ENCODE measurements around the gene KCTD1. TPM values are rescaled to one million over a fixed set of nuclear protein-coding genes. Genes with fewer than 3 reads are reported as not detected.

The KCTD1 gene
- total RNA-seq, 6 experiments from 2014 or later, result 2.9 to 6.8 (median 4.8) TPM

GRCh38 chr18:26477828-26478466 is 70.4 kb downstream of the KCTD1 start:
- Histone ChIP-seq H3K27ac (no peak overlapping the region), H3K27me3 (no peaks in the 10 kb centered on the region), H3K4me1 (no peaks in the 10 kb centered on the region), H3K9me3 (no peaks in the 10 kb centered on the region), H3K36me3 (no peaks in the 10 kb centered on the region), H3K4me3 (no peak overlapping the region)
- intact Hi-C loops (cut with DNase I), result no loop called here
- WGBS (ENCODE audit: insufficient coverage, low coverage, low lambda C conversion rate, missing lambda C conversion rate), result 73% methylated on average over 4 of the region's 4 CpGs
- ATAC-seq (no peak), DNase-seq (no peak)
- no peak for TF ChIP-seq CTCF (IDR thresholded peaks at IDR 0.05)
- TF ChIP-seq POLR2A (IDR thresholded peaks at IDR 0.05), result no peak

- 88% methylated on average over 8 of the region's 8 CpGs for WGBS (ENCODE audit: insufficient coverage, low coverage, low lambda C conversion rate, missing lambda C conversion rate)
- H3K9me3 ChIP-seq, result no peaks in the 10 kb centered on the region
- TF ChIP-seq POLR2A (IDR thresholded peaks at IDR 0.05) (no peak), CTCF (IDR thresholded peaks at IDR 0.05) (no peak)
- H3K4me3 ChIP-seq, result no peak overlapping the region
- no peak for DNase-seq
- no peaks in the 10 kb centered on the region for H3K4me1 ChIP-seq
- intact Hi-C loops (cut with DNase I), result no loop called here
- ATAC-seq, result no peak
- no peaks in the 10 kb centered on the region for H3K36me3 ChIP-seq
- H3K27me3 ChIP-seq, result no peaks in the 10 kb centered on the region
- H3K27ac ChIP-seq, result no peak overlapping the region
Measured at GRCh38 chr18:26476697-26477096, 71.7 kb downstream of the KCTD1 start.

GRCh38 chr18:26474542-26474941 is 73.8 kb downstream of the KCTD1 start:
- Histone ChIP-seq H3K36me3 (no peaks in the 10 kb centered on the region), H3K4me1 (no peaks in the 10 kb centered on the region), H3K4me3 (no peak overlapping the region), H3K27me3 (no peaks in the 10 kb centered on the region), H3K9me3 (no peaks in the 10 kb centered on the region), H3K27ac (no peak overlapping the region)
- intact Hi-C loops (cut with DNase I), result no loop called here
- TF ChIP-seq CTCF (IDR thresholded peaks at IDR 0.05), result no peak
- DNase-seq (no peak), ATAC-seq (no peak)
- WGBS (ENCODE audit: insufficient coverage, low coverage, low lambda C conversion rate, missing lambda C conversion rate), result 44% methylated on average over 1 of the region's 1 CpG

GRCh38 chr18:26473672-26474071 is 74.7 kb downstream of the KCTD1 start:
- intact Hi-C loops (cut with DNase I), result no loop called here
- TF ChIP-seq POLR2A (IDR thresholded peaks at IDR 0.05) (no peak), CTCF (IDR thresholded peaks at IDR 0.05) (no peak)
- no CpG with 5 or more reads among the region's 4 CpGs for WGBS (ENCODE audit: insufficient coverage, low coverage, low lambda C conversion rate, missing lambda C conversion rate)
- no peak for DNase-seq
- Histone ChIP-seq H3K9me3 (no peaks in the 10 kb centered on the region), H3K36me3 (no peaks in the 10 kb centered on the region), H3K27ac (no peak overlapping the region), H3K27me3 (no peaks in the 10 kb centered on the region), H3K4me3 (no peak overlapping the region), H3K4me1 (no peaks in the 10 kb centered on the region)
- ATAC-seq, result no peak

- Histone ChIP-seq H3K4me1 (no peaks in the 10 kb centered on the region), H3K27me3 (no peaks in the 10 kb centered on the region), H3K9me3 (no peaks in the 10 kb centered on the region), H3K27ac (no peak overlapping the region), H3K4me3 (no peak overlapping the region), H3K36me3 (no peaks in the 10 kb centered on the region)
- intact Hi-C loops (cut with DNase I), result no loop called here
- ATAC-seq (no peak), DNase-seq (no peak)
- no peak for TF ChIP-seq POLR2A (IDR thresholded peaks at IDR 0.05)
- TF ChIP-seq CTCF (IDR thresholded peaks at IDR 0.05), result no peak
- 95% methylated on average over 9 of the region's 9 CpGs for WGBS (ENCODE audit: insufficient coverage, low coverage, low lambda C conversion rate, missing lambda C conversion rate)
Measured at GRCh38 chr18:26471826-26472225, 76.5 kb downstream of the KCTD1 start.
